Neural cell (in vitro differentiated cells): ENCODE results near the gene ATP5PO.

Experiments
- CTCF ChIP-seq: fragments of 450-650 bp; IDR thresholded peaks from 2 replicates; pipeline ENCODE4 v1.5.1; 2014; ENCODE audit warnings: antibody characterized with exemption, mild to moderate bottlenecking, moderate library complexity; ENCODE audit not compliant: poor library complexity, severe bottlenecking
- EP300 ChIP-seq: fragments of 450-650 bp; conservative IDR thresholded peaks from 2 replicates; pipeline ENCODE4 v1.6.1; 2014; ENCODE audit warnings: antibody characterized with exemption, mild to moderate bottlenecking, moderate library complexity; ENCODE audit not compliant: poor library complexity, severe bottlenecking
- EZH2 ChIP-seq: fragments of 200-600, 300-800 bp; shearing (Covaris generic), sonication (generic); IDR thresholded peaks from 2 replicates; pipeline ENCODE4 v1.6.1; 2014; ENCODE audit warnings: antibody characterized with exemption, low read length, borderline replicate concordance, mild to moderate bottlenecking; ENCODE audit not compliant: insufficient read depth, poor library complexity, severe bottlenecking
- POLR2AphosphoS5 ChIP-seq: IDR thresholded peaks from 2 replicates; pipeline ENCODE4 v1.6.1; 2012
- REST ChIP-seq: IDR thresholded peaks from 2 replicates; pipeline ENCODE4 v1.6.1; 2012; ENCODE audit warnings: borderline replicate concordance
- SMC3 ChIP-seq: fragments of 450-650 bp; conservative IDR thresholded peaks from 2 replicates; pipeline ENCODE4 v1.6.1; 2014; ENCODE audit warnings: antibody characterized with exemption, mild to moderate bottlenecking, moderate library complexity; ENCODE audit not compliant: poor library complexity
- TAF1 ChIP-seq: IDR thresholded peaks from 2 replicates; pipeline ENCODE4 v1.6.1; 2012; ENCODE audit warnings: low read depth

DNA sequence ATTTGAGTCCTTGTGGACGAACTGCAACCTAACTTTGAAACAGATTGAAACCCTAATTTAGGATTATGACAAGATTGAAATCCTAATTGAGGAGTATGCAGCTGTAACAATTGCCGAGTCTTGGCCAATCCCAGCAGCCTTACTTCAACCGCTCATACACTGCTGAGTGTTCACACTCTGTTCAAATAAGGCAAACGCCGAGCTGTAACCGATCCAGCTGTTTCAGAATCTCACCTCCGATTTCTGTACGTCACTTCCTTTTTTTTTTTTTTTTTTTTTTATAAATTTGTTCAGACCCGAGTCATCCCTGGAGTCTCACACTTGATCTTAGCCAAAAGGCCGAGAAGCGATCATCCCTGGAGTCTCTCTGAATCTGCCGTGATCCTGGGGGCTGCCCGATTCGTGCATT is 22.3 kb upstream of the ATP5PO start:
- TF ChIP-seq CTCF (no peak), EZH2 (no peak), REST (no peak), POLR2AphosphoS5 (no peak), SMC3 (no peak), TAF1 (no peak), EP300 (no peak)
